NCI-H2029 treated with DMSO at 0.1 percent for 48 hours (cell line): Measurements from ENCODE around the gene CALR3.
"Not testable (repeated sequence)": the region's sequence is repeated elsewhere in the genome, so short reads cannot be mapped to it uniquely, and the experiment has no call there.

Experiments
- DNase-seq: peaks from one replicate; lab custom pipeline; 2025; lab: John Stamatoyannopoulos, UW

The CALR3 gene

DNA sequence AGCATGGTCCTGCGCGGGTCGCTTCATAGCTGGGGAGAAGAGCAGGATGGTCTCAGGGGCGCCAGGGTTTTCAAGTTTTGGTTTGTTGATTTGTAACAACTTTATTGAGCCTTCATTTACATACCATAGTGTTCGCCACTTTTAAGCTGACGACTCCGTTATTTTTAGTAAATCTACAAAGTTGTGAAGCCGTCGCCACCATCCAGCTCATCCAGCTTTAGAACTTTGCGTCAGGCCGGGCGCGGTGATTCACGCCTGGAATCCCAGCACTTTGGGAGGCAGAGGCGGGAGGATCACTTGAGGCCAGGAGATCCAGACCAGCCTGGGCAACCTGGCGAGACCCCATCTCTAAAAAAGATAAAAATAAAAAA lies 631 bp upstream of the CALR3 start:
- DNase-seq, result no peak

GRCh38 chr19:16486476-16486875 lies 9.5 kb downstream of the CALR3 start:
- not testable (repeated sequence) for DNase-seq

GRCh38 chr19:16482745-16483144 lies 13.2 kb downstream of the CALR3 start:
- no peak for DNase-seq

DNA sequence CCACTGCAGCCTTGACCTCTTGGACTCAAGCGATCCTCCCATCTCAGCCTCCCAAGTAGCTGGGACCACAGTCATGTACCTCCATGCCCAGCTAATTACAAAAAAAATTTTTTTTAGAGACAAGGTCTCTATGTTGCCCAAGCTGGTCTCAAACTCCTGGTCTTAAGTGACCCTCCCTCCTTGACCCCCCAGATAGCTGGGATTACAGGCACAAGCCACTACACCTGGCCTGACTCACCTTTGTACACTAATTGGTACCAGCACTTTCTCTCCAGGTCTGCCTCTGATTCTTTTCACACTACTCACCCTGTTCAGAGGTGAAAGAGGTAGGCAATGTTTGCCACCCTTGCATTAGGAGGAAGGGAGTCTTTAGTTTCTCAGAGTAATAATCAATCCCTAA lies 18.7 kb downstream of the CALR3 start:
- no peak for DNase-seq

GRCh38 chr19:16476401-16476800 lies 19.6 kb downstream of the CALR3 start:
- DNase-seq, result no peak

DNA sequence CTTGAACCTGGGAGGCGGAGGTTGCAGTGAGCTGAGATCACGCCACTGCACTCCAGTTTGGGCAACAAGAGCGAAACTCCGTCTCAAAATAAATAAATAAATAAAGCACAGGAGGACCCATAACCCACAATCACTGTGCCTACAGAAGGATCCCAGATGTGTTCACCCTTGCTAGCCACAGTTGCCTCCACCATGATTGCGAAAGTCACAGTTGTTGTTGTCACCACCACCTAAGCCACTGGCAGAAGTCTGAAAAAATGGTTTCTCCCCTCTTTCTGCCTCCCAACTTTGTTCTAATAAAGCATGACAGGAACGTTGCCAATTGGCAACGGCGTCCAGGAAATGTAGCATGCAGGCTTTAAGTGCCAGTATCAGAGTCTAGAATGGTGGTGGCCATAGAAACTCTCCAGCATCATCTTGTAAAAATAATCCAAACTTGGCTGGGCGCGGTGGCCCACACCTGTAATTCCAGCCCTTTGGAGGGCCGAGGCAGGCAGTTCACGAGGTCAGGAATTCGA lies 22.0 kb downstream of the CALR3 start:
- DNase-seq, result no peak

- DNase-seq, result no peak
Observed at GRCh38 chr19:16472992-16473391, 23.0 kb downstream of the CALR3 start.

DNA sequence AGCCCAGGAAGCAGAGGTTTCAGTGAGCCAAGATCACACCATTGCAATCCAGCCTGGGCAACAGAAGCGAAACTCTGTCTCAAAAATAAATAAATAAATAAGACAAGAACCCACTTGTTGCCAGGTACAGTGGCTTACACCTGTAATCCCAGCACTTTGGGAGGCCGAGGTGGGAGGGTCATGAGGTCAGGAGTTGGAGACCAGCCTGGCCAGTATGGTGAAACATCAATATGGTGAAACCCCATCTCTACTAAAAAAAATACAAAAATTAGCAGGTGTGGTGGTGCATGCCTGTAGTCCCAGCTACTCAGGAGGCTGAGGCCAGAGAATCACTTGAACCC lies 23.4 kb downstream of the CALR3 start:
- DNase-seq, result not testable (repeated sequence)

DNA sequence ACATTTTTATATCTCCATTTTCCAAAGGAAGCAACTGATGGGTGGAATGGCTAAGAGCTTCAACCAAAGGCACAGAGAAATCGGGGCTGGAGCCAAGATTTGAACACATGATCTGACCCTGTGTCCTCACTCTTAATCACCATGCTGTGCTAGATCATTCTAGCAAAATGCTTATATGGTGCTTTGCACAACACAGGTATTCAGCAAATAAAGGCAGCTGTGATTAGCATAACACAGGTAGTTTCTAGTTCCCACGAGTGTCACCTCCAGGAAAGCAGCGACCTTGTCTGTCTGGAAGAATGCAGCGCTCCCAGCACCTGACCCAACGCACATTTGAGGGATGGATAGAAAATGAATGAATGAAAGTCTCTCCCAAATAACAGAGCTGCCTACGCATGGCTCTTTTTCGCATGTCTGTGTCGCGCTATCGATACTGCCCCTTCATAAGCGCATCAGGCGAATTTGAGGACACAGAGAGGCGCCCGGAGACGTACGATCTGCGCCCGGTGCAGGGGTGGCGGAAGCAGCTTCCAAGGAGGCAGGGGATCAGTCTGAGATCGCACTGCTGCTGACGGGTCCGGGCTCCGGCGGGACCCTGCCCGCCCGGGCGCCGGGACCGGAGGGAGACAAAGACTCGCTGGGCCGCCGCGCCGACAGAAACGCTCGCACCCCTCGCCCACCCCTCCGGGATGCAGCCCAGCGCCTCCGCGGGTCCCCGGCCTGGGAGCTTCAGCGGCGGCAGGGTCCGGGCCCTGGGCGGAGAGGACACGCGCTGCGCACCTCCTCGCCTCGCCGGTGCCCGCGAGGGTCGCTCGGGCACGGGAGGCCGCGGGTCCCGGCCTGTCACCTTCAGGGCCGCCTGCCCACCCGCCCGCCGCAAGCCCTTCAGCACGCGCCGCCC lies 24.8 kb downstream of the CALR3 start:
- DNase-seq, result no peak

GRCh38 chr19:16470541-16470910 lies 25.4 kb downstream of the CALR3 start:
- DNase-seq, result no peak

GRCh38 chr19:16467581-16467980 lies 28.4 kb downstream of the CALR3 start:
- DNase-seq, result no peak

- not testable (repeated sequence) for DNase-seq
Observed at GRCh38 chr19:16466802-16467427, 29.1 kb downstream of the CALR3 start.

- no peak for DNase-seq
Observed at GRCh38 chr19:16465239-16465638, 30.7 kb downstream of the CALR3 start.

- DNase-seq, result no peak
Observed at GRCh38 chr19:16463991-16464575, 31.9 kb downstream of the CALR3 start.

DNA sequence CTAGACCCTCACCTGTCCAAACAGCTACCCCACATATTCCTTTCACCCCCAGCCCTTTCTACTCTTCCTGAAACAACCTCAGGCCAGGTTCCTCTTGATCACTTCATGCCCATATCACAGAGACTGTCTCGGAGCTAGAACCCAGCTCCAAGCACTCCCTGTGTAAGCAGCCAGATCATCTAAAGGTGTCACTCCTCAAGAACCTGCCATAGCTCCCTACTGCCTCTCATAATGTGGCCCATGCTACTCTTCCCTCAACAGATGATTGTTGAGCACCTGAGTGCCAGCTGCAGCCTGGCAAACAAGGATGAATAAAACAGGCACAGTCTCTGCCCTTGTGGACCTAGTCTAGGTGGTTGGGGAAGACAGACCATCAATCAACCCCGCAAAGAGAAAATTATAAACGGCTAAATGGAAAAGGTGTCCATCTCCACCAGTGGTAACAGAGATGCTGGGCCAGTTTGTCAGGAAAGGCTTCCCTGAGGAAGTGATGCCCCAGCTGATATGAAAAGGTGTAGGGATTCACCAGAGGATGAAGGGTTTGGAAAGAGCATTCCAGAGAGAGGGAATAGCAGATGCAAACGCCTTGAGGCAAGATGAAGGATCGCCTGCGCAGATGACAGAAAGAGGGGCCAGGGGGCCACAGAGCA lies 32.5 kb downstream of the CALR3 start:
- no peak for DNase-seq

- DNase-seq, result no peak
Observed at GRCh38 chr19:16462757-16463250, 33.2 kb downstream of the CALR3 start.

- DNase-seq, result no peak
Observed at GRCh38 chr19:16461630-16462051, 34.3 kb downstream of the CALR3 start.

- DNase-seq, result no peak
Observed at GRCh38 chr19:16460454-16460853, 35.5 kb downstream of the CALR3 start.

GRCh38 chr19:16459680-16460079 lies 36.3 kb downstream of the CALR3 start:
- DNase-seq, result no peak

DNA sequence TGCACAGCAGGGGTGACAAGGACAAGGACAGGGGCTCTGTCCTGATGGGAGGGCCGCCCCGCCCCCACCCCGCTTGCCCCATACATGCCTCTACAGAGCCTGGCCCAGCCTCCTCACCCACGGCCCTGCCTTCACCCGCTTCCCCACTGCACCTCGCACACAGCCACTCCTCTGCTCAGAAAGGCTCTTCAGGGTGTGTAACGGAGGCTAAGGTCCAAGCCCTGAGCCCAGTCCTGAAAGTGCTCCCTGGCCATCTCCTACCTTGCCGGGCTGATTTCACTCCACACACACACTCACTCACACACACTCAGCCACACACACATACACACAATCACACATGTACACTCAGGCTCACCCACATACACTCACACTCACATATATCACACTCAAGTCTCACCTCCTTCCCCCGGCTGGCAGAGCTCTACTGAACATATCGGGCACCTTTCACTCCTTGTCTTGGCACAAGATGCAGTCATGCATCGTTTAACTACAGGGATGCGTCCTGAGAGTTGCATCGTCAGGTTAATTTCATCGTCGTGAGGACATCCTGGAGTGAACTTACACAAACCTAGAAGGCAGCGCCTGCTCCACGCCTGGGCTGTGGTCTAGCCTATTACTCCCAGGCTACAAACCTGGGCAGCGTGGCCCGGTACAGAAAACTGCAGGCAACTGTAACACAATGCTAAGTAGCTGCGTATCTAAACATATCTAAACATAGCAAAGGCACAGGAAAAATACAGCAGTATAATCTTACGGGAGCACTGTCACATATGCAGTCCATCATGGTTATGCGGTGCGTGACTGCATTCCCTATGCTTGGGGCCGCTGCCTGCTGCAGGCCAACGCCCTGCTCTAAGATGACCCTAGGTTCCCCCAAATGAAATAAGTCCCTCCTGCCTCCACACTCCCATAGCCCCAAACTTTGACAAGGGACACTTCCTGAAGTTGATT lies 37.3 kb downstream of the CALR3 start:
- no peak for DNase-seq

- DNase-seq, result no peak
Observed at GRCh38 chr19:16457954-16458331, 38.0 kb downstream of the CALR3 start.
